Measurements from ENCODE around the gene STPG2. TPM values are rescaled to one million over a fixed set of nuclear protein-coding genes. Genes with fewer than 3 reads are reported as not detected.

The STPG2 gene
- polyA plus RNA-seq, 1 experiment = not detected

GRCh38 chr4:98068495-98068894, 74.8 kb downstream of the STPG2 start:
- H3K27me3 ChIP-seq (ENCODE audit: control insufficient read depth, insufficient read depth, low read length) = no peaks in the 10 kb centered on the region
- no peak for DNase-seq (ENCODE audit: low read depth)
- H3K36me3 ChIP-seq (ENCODE audit: control insufficient read depth, insufficient read depth, low read length) = no peaks in the 10 kb centered on the region
- ChIA-PET POLR2A (no interaction called here), CTCF (no interaction called here)
- H3K4me3 ChIP-seq (ENCODE audit: low read depth, low read length) = no peak overlapping the region
- TF ChIP-seq CTCF (IDR thresholded peaks at IDR 0.05; ENCODE audit: insufficient read depth, low read depth, low read length) = no peak

- Histone ChIP-seq H3K27me3 (ENCODE audit: control insufficient read depth, insufficient read depth, low read length) (no peaks in the 10 kb centered on the region), H3K4me3 (ENCODE audit: low read depth, low read length) (no peak overlapping the region), H3K36me3 (ENCODE audit: control insufficient read depth, insufficient read depth, low read length) (no peaks in the 10 kb centered on the region)
- POLR2A ChIA-PET = no interaction called here
- CTCF ChIA-PET = interaction anchor here (0.9 kb wide), 1 partner anchor 14 kb away, joined by 3 read pairs; no protein-coding TSS in a partner anchor
- no peak for TF ChIP-seq CTCF (IDR thresholded peaks at IDR 0.05; ENCODE audit: insufficient read depth, low read depth, low read length)
- no peak for DNase-seq (ENCODE audit: low read depth)
These were observed 87.3 kb downstream of the STPG2 start for GRCh38 chr4:98055800-98056501.

- no peak overlapping the region for H3K4me3 ChIP-seq (ENCODE audit: low read depth, low read length)
- CTCF ChIA-PET = no interaction called here
These were observed 96.6 kb downstream of the STPG2 start for GRCh38 chr4:98046665-98047064.

GRCh38 chr4:98030059-98030458, 113.2 kb downstream of the STPG2 start:
- TF ChIP-seq CTCF (IDR thresholded peaks at IDR 0.05; ENCODE audit: insufficient read depth, low read depth, low read length) = no peak
- Histone ChIP-seq H3K4me3 (ENCODE audit: low read depth, low read length) (no peak overlapping the region), H3K27me3 (ENCODE audit: control insufficient read depth, insufficient read depth, low read length) (no peaks in the 10 kb centered on the region), H3K36me3 (ENCODE audit: control insufficient read depth, insufficient read depth, low read length) (no peaks in the 10 kb centered on the region)
- POLR2A ChIA-PET = no interaction called here
- no peak for DNase-seq (ENCODE audit: low read depth)
- CTCF ChIA-PET = no interaction called here

More at GRCh38 chr4:98046665-98047064, 96.6 kb downstream of the STPG2 start:
- POLR2A ChIA-PET = no interaction called here
- Histone ChIP-seq H3K27me3 (ENCODE audit: control insufficient read depth, insufficient read depth, low read length) (no peaks in the 10 kb centered on the region), H3K36me3 (ENCODE audit: control insufficient read depth, insufficient read depth, low read length) (no peaks in the 10 kb centered on the region)
- no peak for TF ChIP-seq CTCF (IDR thresholded peaks at IDR 0.05; ENCODE audit: insufficient read depth, low read depth, low read length)
- DNase-seq (ENCODE audit: low read depth) = no peak

- TF ChIP-seq CTCF (IDR thresholded peaks at IDR 0.05; ENCODE audit: insufficient read depth, low read depth, low read length) = no peak
- no peak for DNase-seq (ENCODE audit: low read depth)
- Histone ChIP-seq H3K36me3 (ENCODE audit: control insufficient read depth, insufficient read depth, low read length) (no peaks in the 10 kb centered on the region), H3K27me3 (ENCODE audit: control insufficient read depth, insufficient read depth, low read length) (no peaks in the 10 kb centered on the region), H3K4me3 (ENCODE audit: low read depth, low read length) (no peak overlapping the region)
- CTCF ChIA-PET = no interaction called here
- POLR2A ChIA-PET = no interaction called here
These were observed 115.4 kb downstream of the STPG2 start for GRCh38 chr4:98027827-98028226.
